Measurements from ENCODE around the gene OR2A42. TPM values are rescaled to one million over a fixed set of nuclear protein-coding genes. Genes with fewer than 3 reads are reported as not detected.
"Not testable (repeated sequence)": the region's sequence is repeated elsewhere in the genome, so short reads cannot be mapped to it uniquely, and the experiment has no call there.

Gene OR2A42
- total RNA-seq, 1 experiment from 2014 or later, result not detected

GRCh38 chr7:144217200-144217599 is 22.2 kb downstream of the OR2A42 start:
- not testable (repeated sequence) for H4K20me1 ChIP-seq (ENCODE audit: insufficient read depth, low read depth, low read length); H3K9ac ChIP-seq (ENCODE audit: low read length); H3K4me2 ChIP-seq (ENCODE audit: low read depth, low read length, poor library complexity, severe bottlenecking); H3K9me2 ChIP-seq (replicated peaks; ENCODE audit: insufficient read depth, low read length); H3K27ac ChIP-seq (ENCODE audit: low read length); H3K4me3 ChIP-seq (ENCODE audit: low read length); H3K9me3 ChIP-seq (ENCODE audit: low read length); H2AFZ ChIP-seq (ENCODE audit: low read length); H3K36me3 ChIP-seq (ENCODE audit: insufficient read depth, low read length); H3K4me1 ChIP-seq (ENCODE audit: low read length); H3K79me2 ChIP-seq (ENCODE audit: low read length); H3K27me3 ChIP-seq (ENCODE audit: low read length); DNase-seq

- not testable (repeated sequence) for H3K36me3 ChIP-seq (ENCODE audit: insufficient read depth, low read length); H3K4me3 ChIP-seq (ENCODE audit: low read length); H4K20me1 ChIP-seq (ENCODE audit: insufficient read depth, low read depth, low read length); H3K4me2 ChIP-seq (ENCODE audit: low read depth, low read length, poor library complexity, severe bottlenecking); H3K27me3 ChIP-seq (ENCODE audit: low read length); H3K9me3 ChIP-seq (ENCODE audit: low read length); H3K27ac ChIP-seq (ENCODE audit: low read length); H3K79me2 ChIP-seq (ENCODE audit: low read length); H2AFZ ChIP-seq (ENCODE audit: low read length); H3K9ac ChIP-seq (ENCODE audit: low read length); H3K9me2 ChIP-seq (replicated peaks; ENCODE audit: insufficient read depth, low read length); DNase-seq; H3K4me1 ChIP-seq (ENCODE audit: low read length)
Observed at GRCh38 chr7:144205306-144205705, 34.1 kb downstream of the OR2A42 start.

- H3K27ac ChIP-seq (ENCODE audit: low read length); H3K9me2 ChIP-seq (replicated peaks; ENCODE audit: insufficient read depth, low read length); H3K9ac ChIP-seq (ENCODE audit: low read length); H3K4me3 ChIP-seq (ENCODE audit: low read length); H3K36me3 ChIP-seq (ENCODE audit: insufficient read depth, low read length); H3K79me2 ChIP-seq (ENCODE audit: low read length); H3K27me3 ChIP-seq (ENCODE audit: low read length); H3K4me1 ChIP-seq (ENCODE audit: low read length); H3K9me3 ChIP-seq (ENCODE audit: low read length); H3K4me2 ChIP-seq (ENCODE audit: low read depth, low read length, poor library complexity, severe bottlenecking); DNase-seq; H4K20me1 ChIP-seq (ENCODE audit: insufficient read depth, low read depth, low read length); H2AFZ ChIP-seq (ENCODE audit: low read length): not testable (repeated sequence)
Observed at GRCh38 chr7:144203086-144203485, 36.3 kb downstream of the OR2A42 start.

GRCh38 chr7:144201978-144202377 is 37.4 kb downstream of the OR2A42 start:
- not testable (repeated sequence) for H3K27me3 ChIP-seq (ENCODE audit: low read length); H3K9me3 ChIP-seq (ENCODE audit: low read length); H3K9ac ChIP-seq (ENCODE audit: low read length); H3K79me2 ChIP-seq (ENCODE audit: low read length); H3K27ac ChIP-seq (ENCODE audit: low read length); H2AFZ ChIP-seq (ENCODE audit: low read length); H3K4me2 ChIP-seq (ENCODE audit: low read depth, low read length, poor library complexity, severe bottlenecking); DNase-seq; H3K4me1 ChIP-seq (ENCODE audit: low read length); H4K20me1 ChIP-seq (ENCODE audit: insufficient read depth, low read depth, low read length); H3K36me3 ChIP-seq (ENCODE audit: insufficient read depth, low read length); H3K9me2 ChIP-seq (replicated peaks; ENCODE audit: insufficient read depth, low read length); H3K4me3 ChIP-seq (ENCODE audit: low read length)

- not testable (repeated sequence) for H2AFZ ChIP-seq (ENCODE audit: low read length); H3K4me2 ChIP-seq (ENCODE audit: low read depth, low read length, poor library complexity, severe bottlenecking); H3K4me3 ChIP-seq (ENCODE audit: low read length); H3K27me3 ChIP-seq (ENCODE audit: low read length); H3K27ac ChIP-seq (ENCODE audit: low read length); H3K79me2 ChIP-seq (ENCODE audit: low read length); DNase-seq; H3K4me1 ChIP-seq (ENCODE audit: low read length); H3K9me2 ChIP-seq (replicated peaks; ENCODE audit: insufficient read depth, low read length); H3K9me3 ChIP-seq (ENCODE audit: low read length); H3K9ac ChIP-seq (ENCODE audit: low read length); H3K36me3 ChIP-seq (ENCODE audit: insufficient read depth, low read length); H4K20me1 ChIP-seq (ENCODE audit: insufficient read depth, low read depth, low read length)
Observed at GRCh38 chr7:144198934-144199333, 40.5 kb downstream of the OR2A42 start.

GRCh38 chr7:144195212-144195872 is 44.1 kb downstream of the OR2A42 start, which contains the start of gene ARHGEF35:
Gene ARHGEF35 (minus strand): TSS chr7:144195833. CDS start chr7:144188383, 7,450 bp downstream.
- not testable (repeated sequence) for H3K27me3 ChIP-seq (ENCODE audit: low read length); H2AFZ ChIP-seq (ENCODE audit: low read length); H4K20me1 ChIP-seq (ENCODE audit: insufficient read depth, low read depth, low read length); DNase-seq; H3K79me2 ChIP-seq (ENCODE audit: low read length); H3K9ac ChIP-seq (ENCODE audit: low read length); H3K4me2 ChIP-seq (ENCODE audit: low read depth, low read length, poor library complexity, severe bottlenecking); H3K27ac ChIP-seq (ENCODE audit: low read length); H3K9me3 ChIP-seq (ENCODE audit: low read length); H3K4me1 ChIP-seq (ENCODE audit: low read length); H3K4me3 ChIP-seq (ENCODE audit: low read length); H3K36me3 ChIP-seq (ENCODE audit: insufficient read depth, low read length); H3K9me2 ChIP-seq (replicated peaks; ENCODE audit: insufficient read depth, low read length)

- H3K27ac ChIP-seq (ENCODE audit: low read length); H3K36me3 ChIP-seq (ENCODE audit: insufficient read depth, low read length); H3K4me3 ChIP-seq (ENCODE audit: low read length); H2AFZ ChIP-seq (ENCODE audit: low read length); H3K4me2 ChIP-seq (ENCODE audit: low read depth, low read length, poor library complexity, severe bottlenecking); H3K9ac ChIP-seq (ENCODE audit: low read length); H3K27me3 ChIP-seq (ENCODE audit: low read length); H3K4me1 ChIP-seq (ENCODE audit: low read length); DNase-seq; H3K9me2 ChIP-seq (replicated peaks; ENCODE audit: insufficient read depth, low read length); H4K20me1 ChIP-seq (ENCODE audit: insufficient read depth, low read depth, low read length); H3K79me2 ChIP-seq (ENCODE audit: low read length); H3K9me3 ChIP-seq (ENCODE audit: low read length): not testable (repeated sequence)
Observed at GRCh38 chr7:144194453-144194852, 45.0 kb downstream of the OR2A42 start.

- H3K79me2 ChIP-seq (ENCODE audit: low read length); H3K4me3 ChIP-seq (ENCODE audit: low read length); H2AFZ ChIP-seq (ENCODE audit: low read length); H3K4me2 ChIP-seq (ENCODE audit: low read depth, low read length, poor library complexity, severe bottlenecking); H3K4me1 ChIP-seq (ENCODE audit: low read length); H3K27me3 ChIP-seq (ENCODE audit: low read length); H3K9me3 ChIP-seq (ENCODE audit: low read length); H3K9ac ChIP-seq (ENCODE audit: low read length); DNase-seq; H4K20me1 ChIP-seq (ENCODE audit: insufficient read depth, low read depth, low read length); H3K9me2 ChIP-seq (replicated peaks; ENCODE audit: insufficient read depth, low read length); H3K36me3 ChIP-seq (ENCODE audit: insufficient read depth, low read length); H3K27ac ChIP-seq (ENCODE audit: low read length): not testable (repeated sequence)
Observed at GRCh38 chr7:144193782-144194181, 45.6 kb downstream of the OR2A42 start.

All from Karpas-422 (cell line).